ENCODE data around the gene BGLAP.

Gene BGLAP

DNA sequence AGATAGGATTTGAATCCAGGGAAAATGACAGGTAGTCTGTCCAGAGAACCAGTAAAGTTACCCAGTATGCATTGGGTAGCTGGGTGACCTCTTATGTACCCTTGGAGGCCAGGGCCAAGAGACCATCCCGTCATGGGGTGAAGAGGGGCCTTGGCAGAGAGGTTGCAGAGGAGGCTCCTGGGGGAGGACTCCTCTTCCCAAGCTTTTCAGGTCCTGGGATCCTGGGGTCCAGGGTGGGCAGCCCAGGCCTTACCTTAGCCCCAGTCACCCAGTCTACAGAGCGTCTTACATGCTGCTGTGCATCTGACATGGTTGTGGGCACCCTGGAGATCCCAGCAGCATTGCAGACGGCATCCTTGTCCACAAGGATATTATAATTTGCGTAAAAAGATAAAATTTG lies 15.2 kb upstream of the BGLAP start:
- DNase-seq (ENCODE audit: low spot score), result no peak

DNA sequence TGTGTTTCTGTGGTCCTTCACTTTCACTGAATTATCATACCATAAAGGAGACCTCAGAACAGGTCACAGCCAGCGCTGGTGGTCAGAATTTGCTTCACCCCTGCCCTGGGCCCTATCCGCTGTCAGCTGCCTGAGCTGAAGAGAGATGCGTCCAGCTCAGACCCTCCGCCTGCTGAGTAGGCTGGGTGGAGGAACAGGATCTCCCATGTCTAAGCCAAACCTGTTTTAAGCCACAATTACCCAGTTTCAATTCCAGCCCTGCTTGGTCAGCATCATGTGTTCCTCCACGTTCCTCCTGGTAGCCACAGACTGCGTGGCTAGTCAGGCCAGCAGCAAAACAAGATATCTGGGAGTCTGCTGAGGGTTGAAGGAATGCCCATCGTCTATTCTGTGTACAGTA lies 13.5 kb upstream of the BGLAP start:
- no peak for DNase-seq (ENCODE audit: low spot score)

GRCh38 chr1:156229809-156230472 lies 12.0 kb upstream of the BGLAP start:
- no peak for DNase-seq (ENCODE audit: low spot score)

DNA sequence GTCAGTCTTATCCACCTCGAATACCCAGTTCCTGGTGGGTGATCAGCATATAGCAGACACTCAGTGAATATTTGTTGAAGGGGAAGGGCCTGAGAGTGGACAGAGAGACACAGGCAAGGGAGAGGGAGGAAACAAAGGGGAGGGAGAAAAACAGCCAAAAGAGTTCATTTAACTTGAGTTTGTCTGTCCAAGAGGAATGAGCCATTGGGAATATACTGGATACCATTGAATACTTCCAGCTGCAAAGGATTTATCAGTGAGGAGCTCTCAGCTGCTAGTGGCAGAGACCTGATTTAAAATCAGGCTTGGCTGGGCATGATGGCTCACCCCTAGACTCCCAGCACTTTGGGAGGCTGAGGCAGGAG lies 11.5 kb upstream of the BGLAP start:
- no peak for DNase-seq (ENCODE audit: low spot score)

GRCh38 chr1:156232201-156232894 lies 9.6 kb upstream of the BGLAP start:
- no peak for DNase-seq (ENCODE audit: low spot score)

DNA sequence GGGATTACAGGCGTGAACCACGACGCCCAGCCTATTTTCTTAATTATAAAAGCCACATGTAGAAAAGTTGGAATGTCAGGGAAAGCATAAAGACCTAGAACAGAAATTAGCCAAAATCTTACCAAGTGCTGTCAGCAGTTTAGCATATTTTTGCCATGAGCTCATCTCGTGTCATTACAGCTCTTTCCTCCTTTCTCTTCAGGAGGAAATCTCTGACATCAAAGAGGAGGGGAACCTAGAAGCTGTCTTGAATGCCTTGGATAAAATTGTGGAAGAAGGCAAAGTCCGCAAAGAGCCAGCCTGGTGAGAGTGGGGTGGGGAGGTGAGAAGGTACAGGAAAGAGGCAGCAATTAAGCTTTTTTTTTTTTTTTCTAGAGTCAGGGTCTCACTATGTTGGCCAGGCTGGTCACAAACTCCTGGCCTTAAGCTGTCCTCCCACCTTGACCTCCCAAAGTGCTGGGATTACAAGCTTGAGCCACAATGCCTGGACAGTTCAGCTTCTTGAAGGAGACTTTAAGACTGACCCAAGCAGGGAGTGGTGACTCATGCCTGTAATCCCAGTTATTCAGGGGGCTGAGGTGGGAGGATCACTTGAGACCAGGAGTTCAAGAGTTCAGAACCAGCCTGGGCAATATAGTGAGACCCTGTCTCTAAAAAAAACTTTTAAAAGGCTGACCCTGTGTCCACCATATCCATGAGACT lies 8.4 kb upstream of the BGLAP start:
- peak; percentile 75 for DNase-seq (ENCODE audit: low spot score)

- DNase-seq (ENCODE audit: low spot score), result no peak
Measured at GRCh38 chr1:156236164-156236563, 5.8 kb upstream of the BGLAP start.

- no peak for DNase-seq (ENCODE audit: low spot score)
Measured at GRCh38 chr1:156238248-156238647, 3.7 kb upstream of the BGLAP start.

GRCh38 chr1:156241311-156241811 lies 623 bp upstream of the BGLAP start:
- peak; percentile 40 for DNase-seq (ENCODE audit: low spot score)

DNA sequence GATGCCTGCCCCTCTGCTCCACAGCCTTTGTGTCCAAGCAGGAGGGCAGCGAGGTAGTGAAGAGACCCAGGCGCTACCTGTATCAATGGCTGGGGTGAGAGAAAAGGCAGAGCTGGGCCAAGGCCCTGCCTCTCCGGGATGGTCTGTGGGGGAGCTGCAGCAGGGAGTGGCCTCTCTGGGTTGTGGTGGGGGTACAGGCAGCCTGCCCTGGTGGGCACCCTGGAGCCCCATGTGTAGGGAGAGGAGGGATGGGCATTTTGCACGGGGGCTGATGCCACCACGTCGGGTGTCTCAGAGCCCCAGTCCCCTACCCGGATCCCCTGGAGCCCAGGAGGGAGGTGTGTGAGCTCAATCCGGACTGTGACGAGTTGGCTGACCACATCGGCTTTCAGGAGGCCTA lies 754 bp downstream of the BGLAP start:
- no peak for DNase-seq (ENCODE audit: low spot score)

DNA sequence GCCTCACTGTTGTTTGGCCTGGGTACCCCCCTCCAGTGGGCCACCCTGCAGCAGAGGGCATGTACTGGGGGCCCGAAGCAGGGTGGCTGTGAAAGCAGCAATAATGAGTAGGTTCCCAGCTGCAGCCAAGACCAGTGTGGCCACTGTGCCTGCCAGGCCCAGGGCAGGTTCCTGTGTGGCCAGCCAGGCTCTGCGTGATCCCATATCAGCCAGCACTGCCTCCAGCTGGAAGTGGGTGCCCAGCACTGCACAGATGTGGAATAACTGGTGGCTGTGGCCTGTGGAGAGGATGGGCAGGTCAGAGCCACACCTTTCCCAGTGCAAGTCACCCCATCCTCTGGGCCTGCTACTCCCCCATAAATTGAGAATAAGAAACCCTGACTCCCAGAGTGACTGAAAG lies 2.1 kb downstream of the BGLAP start:
- DNase-seq (ENCODE audit: low spot score), result no peak

- no peak for DNase-seq (ENCODE audit: low spot score)
Measured at GRCh38 chr1:156244712-156245111, 2.7 kb downstream of the BGLAP start.

- peak; percentile 57 for DNase-seq (ENCODE audit: low spot score)
Measured at GRCh38 chr1:156245451-156246232, 3.7 kb downstream of the BGLAP start.

GRCh38 chr1:156246241-156246780 lies 4.3 kb downstream of the BGLAP start:
- no peak for DNase-seq (ENCODE audit: low spot score)

DNA sequence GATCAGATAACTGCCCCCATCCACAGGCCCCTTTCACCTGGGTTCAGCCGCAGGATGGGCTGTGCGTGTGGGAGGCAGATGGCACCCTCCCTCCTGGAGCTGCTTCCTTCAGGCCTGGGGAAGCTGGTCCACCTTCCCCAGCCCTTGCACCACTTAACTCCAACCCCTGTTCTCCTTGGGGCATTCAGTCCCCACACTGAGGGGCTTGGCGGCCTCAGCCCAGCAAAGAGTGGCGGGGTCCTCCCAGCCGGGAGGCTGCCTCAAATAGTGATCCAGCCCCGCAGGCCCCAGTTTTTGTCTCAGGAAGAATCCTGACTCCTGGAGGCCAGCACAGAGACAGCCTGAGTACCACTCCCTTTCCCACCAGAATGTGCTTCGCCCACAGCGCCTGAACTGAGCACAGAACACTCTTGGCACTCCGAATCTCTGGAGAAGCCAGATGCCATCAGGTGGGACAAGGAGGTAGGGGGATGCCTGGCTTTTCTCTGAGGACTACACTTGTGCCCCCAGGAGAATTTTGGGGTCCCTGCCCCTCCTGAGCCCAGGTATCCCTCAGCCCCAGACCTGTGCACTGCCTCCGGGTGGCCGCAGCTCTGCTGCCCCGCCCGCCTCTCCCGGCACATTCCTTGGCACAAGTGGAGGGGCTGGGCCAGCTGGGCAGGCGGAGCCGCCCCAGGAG lies 4.9 kb downstream of the BGLAP start:
- peak; percentile 25 for DNase-seq (ENCODE audit: low spot score)

GRCh38 chr1:156247460-156248322 lies 5.7 kb downstream of the BGLAP start, which contains the start of gene PAQR6:
PAQR6 (minus strand) TSS chr1:156248056; CDS start chr1:156246731, 1,325 bp downstream.
- no peak for DNase-seq (ENCODE audit: low spot score)

- no peak for DNase-seq (ENCODE audit: low spot score)
Measured at GRCh38 chr1:156248323-156248683, 6.3 kb downstream of the BGLAP start.

GRCh38 chr1:156249593-156249992 lies 7.6 kb downstream of the BGLAP start:
- no peak for DNase-seq (ENCODE audit: low spot score)

DNA sequence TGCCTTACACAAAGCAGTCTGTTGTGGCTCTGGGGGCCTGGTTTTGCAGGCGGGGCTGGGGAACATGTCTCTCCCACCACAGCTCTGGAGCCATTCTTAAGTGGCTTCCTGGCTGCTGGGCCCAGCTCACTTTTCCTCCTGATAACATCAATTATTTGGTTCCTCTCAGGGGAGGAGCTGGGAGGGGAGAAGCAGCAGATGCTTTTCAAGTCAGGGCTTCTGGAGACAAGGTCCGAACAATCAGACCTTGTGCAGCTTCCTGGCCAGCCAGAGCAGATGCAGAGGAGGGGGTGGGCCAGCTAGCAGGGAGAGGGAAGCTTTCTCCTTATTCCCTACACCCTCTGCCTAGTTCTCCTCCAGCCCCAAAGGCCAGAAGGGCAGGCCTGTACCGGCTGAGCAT lies 9.5 kb downstream of the BGLAP start:
- no peak for DNase-seq (ENCODE audit: low spot score)

GRCh38 chr1:156253634-156254033 lies 11.7 kb downstream of the BGLAP start:
- DNase-seq (ENCODE audit: low spot score), result no peak
